C4-2B (cell line): ENCODE measurements around the gene FOXO1.

Experiments used
- H3K27ac ChIP-seq: fragments of 450-650 bp; 2 replicates; pipeline ENCODE4 v1.5.1; 2017
- CTCF ChIP-seq: fragments of 450-650 bp; conservative IDR thresholded peaks from 2 replicates; pipeline ENCODE4 v1.5.1; 2017; ENCODE audit warnings: mild to moderate bottlenecking
- ZFX ChIP-seq: fragments of 450-650 bp; IDR thresholded peaks from 2 replicates; pipeline ENCODE4 v1.6.1; 2017

The FOXO1 gene

GRCh38 chr13:40592035-40592434, 74.4 kb downstream of the FOXO1 start:
- H3K27ac ChIP-seq = no peak overlapping the region
- TF ChIP-seq ZFX (no peak), CTCF (no peak)

- no peak for TF ChIP-seq ZFX
- no peak for TF ChIP-seq CTCF
- H3K27ac ChIP-seq = no peak overlapping the region
Measured at GRCh38 chr13:40591091-40591490, 75.3 kb downstream of the FOXO1 start.

- H3K27ac ChIP-seq = no peak overlapping the region
- TF ChIP-seq CTCF (no peak), ZFX (no peak)
Measured at GRCh38 chr13:40590112-40590862, 76.2 kb downstream of the FOXO1 start.

GRCh38 chr13:40589285-40590109, 76.9 kb downstream of the FOXO1 start:
- TF ChIP-seq ZFX = no peak
- no peak for TF ChIP-seq CTCF
- no peak overlapping the region for H3K27ac ChIP-seq

- no peak overlapping the region for H3K27ac ChIP-seq
- TF ChIP-seq ZFX (no peak), CTCF (no peak)
Measured at GRCh38 chr13:40588101-40588500, 78.3 kb downstream of the FOXO1 start.

- no peak overlapping the region for H3K27ac ChIP-seq
- TF ChIP-seq ZFX (no peak), CTCF (no peak)
Measured at GRCh38 chr13:40586886-40587565, 79.4 kb downstream of the FOXO1 start.
